ENCODE measurements around the gene PAFAH2. TPM values are rescaled to one million over a fixed set of nuclear protein-coding genes. Genes with fewer than 3 reads are reported as not detected.

The PAFAH2 gene
- total RNA-seq, 1 experiment from 2014 or later: 8.4 TPM

GRCh38 chr1:25917996-25918395 is 79.9 kb downstream of the PAFAH2 start:
- CTCF ChIA-PET: no interaction called here
- no peaks in the 10 kb centered on the region for H3K4me1 Mint-ChIP-seq (ENCODE audit: low read depth, unreplicated experiment)
- TF ChIP-seq CTCF (IDR thresholded peaks at IDR 0.05; ENCODE audit: unreplicated experiment): no peak
- intact Hi-C loops (cut with micrococcal nuclease; ENCODE audit: unreplicated experiment): no loop called here
- H3K4me3 Mint-ChIP-seq (ENCODE audit: low read depth, unreplicated experiment): no peak overlapping the region
- no TSS peak for BruUV-seq (replicated peaks)
- peaks cover 7% of the 10 kb centered on the region for H3K27me3 Mint-ChIP-seq (ENCODE audit: unreplicated experiment)
- H3K27ac Mint-ChIP-seq (ENCODE audit: unreplicated experiment): no peak overlapping the region
- no peak for DNase-seq
- no peaks in the 10 kb centered on the region for H3K9me3 Mint-ChIP-seq (ENCODE audit: low read depth, unreplicated experiment)
- peaks cover 5% of the 10 kb centered on the region for H3K36me3 Mint-ChIP-seq (ENCODE audit: insufficient read depth, unreplicated experiment)

- intact Hi-C loops (cut with micrococcal nuclease; ENCODE audit: unreplicated experiment): no loop called here
Observed at GRCh38 chr1:25916460-25916859, 81.4 kb downstream of the PAFAH2 start.

GRCh38 chr1:25914074-25914995 is 83.5 kb downstream of the PAFAH2 start:
- Mint-ChIP-seq H3K4me3 (ENCODE audit: low read depth, unreplicated experiment) (no peak overlapping the region), H3K4me1 (ENCODE audit: low read depth, unreplicated experiment) (no peaks in the 10 kb centered on the region), H3K36me3 (ENCODE audit: insufficient read depth, unreplicated experiment) (peaks cover 5% of the 10 kb centered on the region), H3K9me3 (ENCODE audit: low read depth, unreplicated experiment) (no peaks in the 10 kb centered on the region), H3K27ac (ENCODE audit: unreplicated experiment) (no peak overlapping the region), H3K27me3 (ENCODE audit: unreplicated experiment) (peaks cover 7% of the 10 kb centered on the region)
- no peak for TF ChIP-seq CTCF (IDR thresholded peaks at IDR 0.05; ENCODE audit: unreplicated experiment)
- DNase-seq: no peak
- CTCF ChIA-PET: no interaction called here
- no TSS peak for BruUV-seq (replicated peaks)
- intact Hi-C loops (cut with micrococcal nuclease; ENCODE audit: unreplicated experiment): no loop called here

More at GRCh38 chr1:25916460-25916859, 81.4 kb downstream of the PAFAH2 start:
- H3K9me3 Mint-ChIP-seq (ENCODE audit: low read depth, unreplicated experiment): no peaks in the 10 kb centered on the region
- no TSS peak for BruUV-seq (replicated peaks)
- CTCF ChIA-PET: no interaction called here
- H3K27me3 Mint-ChIP-seq (ENCODE audit: unreplicated experiment): peaks cover 7% of the 10 kb centered on the region
- TF ChIP-seq CTCF (IDR thresholded peaks at IDR 0.05; ENCODE audit: unreplicated experiment): no peak
- H3K4me1 Mint-ChIP-seq (ENCODE audit: low read depth, unreplicated experiment): no peaks in the 10 kb centered on the region
- H3K27ac Mint-ChIP-seq (ENCODE audit: unreplicated experiment): no peak overlapping the region
- peaks cover 5% of the 10 kb centered on the region for H3K36me3 Mint-ChIP-seq (ENCODE audit: insufficient read depth, unreplicated experiment)
- DNase-seq: no peak
- no peak overlapping the region for H3K4me3 Mint-ChIP-seq (ENCODE audit: low read depth, unreplicated experiment)

- intact Hi-C loops (cut with micrococcal nuclease; ENCODE audit: unreplicated experiment): no loop called here
- DNase-seq: no peak
- Mint-ChIP-seq H3K36me3 (ENCODE audit: insufficient read depth, unreplicated experiment) (peaks cover 5% of the 10 kb centered on the region), H3K9me3 (ENCODE audit: low read depth, unreplicated experiment) (no peaks in the 10 kb centered on the region), H3K4me1 (ENCODE audit: low read depth, unreplicated experiment) (no peaks in the 10 kb centered on the region), H3K4me3 (ENCODE audit: low read depth, unreplicated experiment) (no peak overlapping the region), H3K27ac (ENCODE audit: unreplicated experiment) (no peak overlapping the region), H3K27me3 (ENCODE audit: unreplicated experiment) (peaks cover 7% of the 10 kb centered on the region)
- TF ChIP-seq CTCF (IDR thresholded peaks at IDR 0.05; ENCODE audit: unreplicated experiment): no peak
- no TSS peak for BruUV-seq (replicated peaks)
- CTCF ChIA-PET: no interaction called here
Observed at GRCh38 chr1:25913206-25913605, 84.7 kb downstream of the PAFAH2 start.

All from Calu3 (cell line).